ENCODE results near the gene CLCN5. TPM values are rescaled to one million over a fixed set of nuclear protein-coding genes. Genes with fewer than 3 reads are reported as not detected.
"Not testable (repeated sequence)": the region's sequence is repeated elsewhere in the genome, so short reads cannot be mapped to it uniquely, and the experiment has no call there.

CLCN5 gene
- total RNA-seq, 4 donors from 2014 or later = 5.3 to 8.0 (median 7.2) TPM

- Histone ChIP-seq H3K27ac (no peak overlapping the region), H3K27me3 (no peaks in the 10 kb centered on the region), H3K4me1 (no peaks in the 10 kb centered on the region), H3K4me3 (no peak overlapping the region), H3K9me3 (no peaks in the 10 kb centered on the region), H3K36me3 (no peaks in the 10 kb centered on the region)
- intact Hi-C loops (cut with DNase I) = no loop called here
- TF ChIP-seq CTCF (IDR thresholded peaks at IDR 0.05) (no peak), POLR2A (IDR thresholded peaks at IDR 0.05) (no peak)
- DNase-seq = no peak
- 49 to 53% methylated on average over 2 of the region's 2 CpGs for WGBS, 2 donors
Measured at GRCh38 chrX:50002067-50002714, 79.8 kb downstream of the CLCN5 start.

- H3K4me1 ChIP-seq = no peaks in the 10 kb centered on the region
- WGBS, 2 donors = 86 to 100% methylated on average over 1 to 2 of the region's 4 CpGs
- no peak for DNase-seq
- H3K9me3 ChIP-seq = no peaks in the 10 kb centered on the region
- H3K27me3 ChIP-seq = no peaks in the 10 kb centered on the region
- TF ChIP-seq POLR2A (IDR thresholded peaks at IDR 0.05) (no peak), CTCF (IDR thresholded peaks at IDR 0.05) (no peak)
- no peak overlapping the region for H3K27ac ChIP-seq
- no peak overlapping the region for H3K4me3 ChIP-seq
- no peaks in the 10 kb centered on the region for H3K36me3 ChIP-seq
- intact Hi-C loops (cut with DNase I) = no loop called here
Measured at GRCh38 chrX:50003467-50003866, 81.1 kb downstream of the CLCN5 start.

GRCh38 chrX:50003927-50004326, 81.5 kb downstream of the CLCN5 start:
- intact Hi-C loops (cut with DNase I) = no loop called here
- WGBS, 2 donors = 42 to 75% methylated on average over 2 of the region's 2 CpGs

GRCh38 chrX:50025591-50025990, 103.2 kb downstream of the CLCN5 start:
- intact Hi-C loops (cut with DNase I); H3K27ac ChIP-seq; DNase-seq; H3K4me3 ChIP-seq; H3K36me3 ChIP-seq; H3K4me1 ChIP-seq; H3K27me3 ChIP-seq; H3K9me3 ChIP-seq: not testable (repeated sequence)
- WGBS, 2 donors = 47 to 54% methylated on average over 5 of the region's 5 CpGs

More at GRCh38 chrX:50003927-50004326, 81.5 kb downstream of the CLCN5 start:
- no peak overlapping the region for H3K27ac ChIP-seq
- H3K4me1 ChIP-seq = no peaks in the 10 kb centered on the region
- no peak overlapping the region for H3K4me3 ChIP-seq
- no peak for TF ChIP-seq POLR2A (IDR thresholded peaks at IDR 0.05)
- no peak for TF ChIP-seq CTCF (IDR thresholded peaks at IDR 0.05)
- H3K9me3 ChIP-seq = no peaks in the 10 kb centered on the region
- no peaks in the 10 kb centered on the region for H3K27me3 ChIP-seq
- DNase-seq = no peak
- H3K36me3 ChIP-seq = no peaks in the 10 kb centered on the region

- Histone ChIP-seq H3K4me3 (no peak overlapping the region), H3K27me3 (no peaks in the 10 kb centered on the region), H3K36me3 (no peaks in the 10 kb centered on the region), H3K9me3 (no peaks in the 10 kb centered on the region), H3K27ac (no peak overlapping the region), H3K4me1 (no peaks in the 10 kb centered on the region)
- no peak for TF ChIP-seq POLR2A (IDR thresholded peaks at IDR 0.05)
- no peak for TF ChIP-seq CTCF (IDR thresholded peaks at IDR 0.05)
- DNase-seq = no peak
- intact Hi-C loops (cut with DNase I) = no loop called here
Measured at GRCh38 chrX:50035126-50035525, 112.7 kb downstream of the CLCN5 start.

- no peak for TF ChIP-seq POLR2A (IDR thresholded peaks at IDR 0.05)
- no peak for TF ChIP-seq CTCF (IDR thresholded peaks at IDR 0.05)
- Histone ChIP-seq H3K4me3 (peak overlapping the region in 1 of 4 donors; percentile 10), H3K4me1 (no peaks in the 10 kb centered on the region), H3K27ac (no peak overlapping the region), H3K9me3 (no peaks in the 10 kb centered on the region), H3K27me3 (no peaks in the 10 kb centered on the region), H3K36me3 (no peaks in the 10 kb centered on the region)
- intact Hi-C loops (cut with DNase I) = no loop called here
- WGBS, 2 donors = 51 to 60% methylated on average over 2 of the region's 2 CpGs
- DNase-seq = no peak
Measured at GRCh38 chrX:50036426-50036825, 114.0 kb downstream of the CLCN5 start.
